Measurements from ENCODE around the gene KHK.

The KHK gene

GRCh38 chr2:27135478-27135955 lies 48.9 kb downstream of the KHK start:
- Histone ChIP-seq H3K4me1 (ENCODE audit: insufficient read depth, low read length, severe bottlenecking) (peaks cover 15% of the 10 kb centered on the region), H3K9me2 (ENCODE audit: low read depth, low read length) (no peaks in the 10 kb centered on the region), H4K20me1 (ENCODE audit: insufficient read depth, low read length) (no peaks in the 10 kb centered on the region), H2AFZ (ENCODE audit: low read length) (no peak overlapping the region), H3K79me2 (ENCODE audit: insufficient read depth, low read length) (no peaks in the 10 kb centered on the region), H3K4me3 (ENCODE audit: low read depth, low read length, poor library complexity, severe bottlenecking) (no peak overlapping the region), H3K4me2 (ENCODE audit: low read length) (no peak overlapping the region), H3K27me3 (ENCODE audit: insufficient read depth, low read length) (0 out of 2 replicates have a peak, but pooled peaks cover 6% of the 10 kb centered on the region), H3F3A (ENCODE audit: insufficient read depth, low read length) (no peaks in the 10 kb centered on the region), H3K9ac (ENCODE audit: low read length) (no peak overlapping the region), H3K36me3 (ENCODE audit: insufficient read depth, low read length) (peaks cover 24% of the 10 kb centered on the region), H3K9me3 (ENCODE audit: low read length) (no peaks in the 10 kb centered on the region), H3K27ac (ENCODE audit: low read depth, low read length, poor library complexity, severe bottlenecking) (no peak overlapping the region)
- TF ChIP-seq CTCF (IDR thresholded peaks at IDR 0.05; ENCODE audit: low read length) (no peak), EZH2 (IDR thresholded peaks at IDR 0.05; ENCODE audit: borderline replicate concordance, low read length) (no peak)

- Histone ChIP-seq H3K36me3 (ENCODE audit: insufficient read depth, low read length) (peaks cover 12% of the 10 kb centered on the region), H3K4me2 (ENCODE audit: low read length) (no peak overlapping the region), H3K9ac (ENCODE audit: low read length) (no peak overlapping the region), H3K9me3 (ENCODE audit: low read length) (no peaks in the 10 kb centered on the region), H3K79me2 (ENCODE audit: insufficient read depth, low read length) (no peaks in the 10 kb centered on the region), H4K20me1 (ENCODE audit: insufficient read depth, low read length) (no peaks in the 10 kb centered on the region), H3F3A (ENCODE audit: insufficient read depth, low read length) (no peaks in the 10 kb centered on the region), H3K27ac (ENCODE audit: low read depth, low read length, poor library complexity, severe bottlenecking) (no peak overlapping the region), H2AFZ (ENCODE audit: low read length) (no peak overlapping the region), H3K4me1 (ENCODE audit: insufficient read depth, low read length, severe bottlenecking) (peaks cover 15% of the 10 kb centered on the region), H3K4me3 (ENCODE audit: low read depth, low read length, poor library complexity, severe bottlenecking) (no peak overlapping the region), H3K27me3 (ENCODE audit: insufficient read depth, low read length) (0 out of 2 replicates have a peak, but pooled peaks cover 6% of the 10 kb centered on the region), H3K9me2 (ENCODE audit: low read depth, low read length) (no peaks in the 10 kb centered on the region)
- no peak for TF ChIP-seq EZH2 (IDR thresholded peaks at IDR 0.05; ENCODE audit: borderline replicate concordance, low read length)
- TF ChIP-seq CTCF (IDR thresholded peaks at IDR 0.05; ENCODE audit: low read length) = no peak
Observed at GRCh38 chr2:27136751-27137150, 50.2 kb downstream of the KHK start.

- Histone ChIP-seq H3K36me3 (ENCODE audit: insufficient read depth, low read length) (peaks cover 5% of the 10 kb centered on the region; the same call in 1 of the 2 replicates), H4K20me1 (ENCODE audit: insufficient read depth, low read length) (no peaks in the 10 kb centered on the region), H2AFZ (ENCODE audit: low read length) (no peak overlapping the region), H3K4me1 (ENCODE audit: insufficient read depth, low read length, severe bottlenecking) (peaks cover 15% of the 10 kb centered on the region), H3K9ac (ENCODE audit: low read length) (no peak overlapping the region), H3K9me3 (ENCODE audit: low read length) (no peaks in the 10 kb centered on the region), H3K4me3 (ENCODE audit: low read depth, low read length, poor library complexity, severe bottlenecking) (no peak overlapping the region), H3K9me2 (ENCODE audit: low read depth, low read length) (no peaks in the 10 kb centered on the region), H3K27ac (ENCODE audit: low read depth, low read length, poor library complexity, severe bottlenecking) (no peak overlapping the region), H3K27me3 (ENCODE audit: insufficient read depth, low read length) (0 out of 2 replicates have a peak, but pooled peaks cover 6% of the 10 kb centered on the region), H3K4me2 (ENCODE audit: low read length) (no peak overlapping the region), H3F3A (ENCODE audit: insufficient read depth, low read length) (no peaks in the 10 kb centered on the region), H3K79me2 (ENCODE audit: insufficient read depth, low read length) (no peaks in the 10 kb centered on the region)
- no peak for TF ChIP-seq CTCF (IDR thresholded peaks at IDR 0.05; ENCODE audit: low read length)
- TF ChIP-seq EZH2 (IDR thresholded peaks at IDR 0.05; ENCODE audit: borderline replicate concordance, low read length) = no peak
Observed at GRCh38 chr2:27137322-27137935, 50.9 kb downstream of the KHK start.

Data from OCI-LY1 (cell line).